ENCODE results near the gene COL18A1.
"Not testable (repeated sequence)": the region's sequence is repeated elsewhere in the genome, so short reads cannot be mapped to it uniquely, and the experiment has no call there.

COL18A1 gene

GRCh38 chr21:45404730-45405270 lies at the start of gene COL18A1:
Gene COL18A1 (plus strand): TSS chr21:45405165. CDS start chr21:45405231, 66 bp downstream.
- peak; percentile 16 to 54 for DNase-seq (ENCODE audit: low read depth in 2 of 2)

DNA sequence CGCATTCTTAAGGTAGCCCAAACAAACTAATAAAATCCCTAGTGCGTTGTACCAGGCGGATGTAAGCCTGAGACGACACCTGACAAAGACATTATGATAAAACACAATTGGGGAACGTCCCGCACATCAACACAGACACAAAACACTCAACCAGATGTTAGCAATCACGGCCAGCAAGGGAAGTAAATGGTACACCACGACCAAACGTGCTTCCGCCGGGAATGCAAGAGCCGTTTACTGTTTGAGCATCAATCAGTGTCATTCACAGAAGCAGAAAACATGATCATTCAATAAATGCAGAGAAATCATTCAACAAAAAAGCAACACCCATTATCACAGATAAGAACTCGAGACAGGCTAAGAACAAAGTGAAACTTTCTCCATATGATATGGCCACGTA lies 49.4 kb upstream of the COL18A1 start:
- no peak for DNase-seq (ENCODE audit: low read depth in 2 of 2)

- no peak for DNase-seq (ENCODE audit: low read depth in 2 of 2)
Measured at GRCh38 chr21:45356251-45356650, 48.7 kb upstream of the COL18A1 start.

DNA sequence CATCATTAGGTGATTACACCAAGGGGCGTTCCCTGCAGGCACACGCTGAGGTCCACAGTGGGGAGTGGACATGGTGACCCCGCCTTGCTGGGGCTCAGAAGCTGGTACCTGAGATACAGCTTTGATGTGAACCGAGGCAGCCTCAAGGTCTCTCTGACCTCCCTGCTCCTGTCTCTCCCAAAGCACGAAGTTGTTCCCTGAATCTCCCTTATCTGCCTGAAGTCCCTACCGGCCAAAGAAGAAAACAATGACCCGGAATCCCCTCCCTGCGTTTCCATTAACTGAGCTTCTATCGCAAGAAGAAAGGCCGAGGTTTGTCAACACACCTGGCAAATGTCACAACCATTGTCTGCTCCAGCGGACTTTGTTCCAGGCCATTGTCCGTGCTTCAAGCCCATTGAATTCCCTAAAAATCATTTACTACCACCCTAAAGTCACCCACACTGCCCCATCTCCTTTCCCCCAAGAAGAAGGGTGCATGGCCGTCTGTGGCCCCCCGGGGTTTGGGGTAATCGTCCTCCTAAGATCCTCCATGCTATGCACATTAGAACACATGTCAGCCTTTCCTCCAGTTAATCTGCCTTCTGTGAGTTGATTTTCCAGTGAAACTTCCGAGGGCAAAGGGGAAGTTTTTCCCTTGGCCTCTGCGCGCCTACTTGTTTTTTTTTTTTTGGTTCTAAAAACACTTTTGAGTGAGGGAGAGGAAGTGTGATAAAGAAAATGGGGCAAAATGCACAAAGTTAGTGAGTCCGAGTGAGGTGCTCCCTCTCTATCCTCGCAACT lies 48.1 kb upstream of the COL18A1 start:
- DNase-seq (ENCODE audit: low read depth in 2 of 2), result no peak

DNA sequence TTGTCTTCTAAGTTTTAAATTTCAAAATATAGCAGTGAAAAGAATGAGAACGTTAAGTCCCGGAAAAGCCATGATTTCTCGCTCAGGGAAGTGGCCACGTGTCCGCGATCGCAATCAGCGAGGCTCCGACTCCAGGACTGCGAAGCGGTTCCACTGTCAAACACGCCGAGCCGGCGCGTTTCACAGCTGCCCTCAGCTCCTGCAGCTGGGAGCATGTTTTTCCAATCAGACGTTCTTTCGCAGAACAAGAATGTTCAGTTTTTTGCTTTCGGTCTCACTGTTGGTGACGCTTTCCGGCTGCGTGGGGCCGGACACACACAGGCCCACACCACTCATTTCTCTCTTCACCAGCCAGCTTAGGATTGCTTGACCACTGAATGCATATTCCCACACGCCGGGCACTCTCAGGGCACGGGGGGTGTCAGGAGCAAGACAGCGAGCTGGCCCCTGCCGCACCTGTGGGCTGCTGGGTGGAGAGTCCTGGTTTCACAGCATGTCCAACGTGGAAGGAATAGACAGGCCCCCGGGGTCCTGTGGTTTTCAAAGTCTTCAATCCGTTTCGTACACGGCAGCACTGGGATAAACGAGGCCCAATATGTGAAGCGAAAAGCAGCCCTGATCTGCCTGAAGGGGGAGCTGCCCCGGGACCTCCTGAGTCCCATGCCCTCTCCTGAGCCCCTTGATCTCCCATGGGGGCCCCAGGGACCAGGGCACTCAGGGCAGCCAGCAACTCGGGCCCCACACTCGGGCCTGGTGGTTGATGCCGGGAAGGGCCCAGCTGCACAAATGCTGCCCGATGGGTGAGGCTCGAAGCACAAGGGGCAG lies 47.3 kb upstream of the COL18A1 start:
- no peak for DNase-seq (ENCODE audit: low read depth in 2 of 2)

GRCh38 chr21:45358261-45358670 lies 46.7 kb upstream of the COL18A1 start:
- no peak for DNase-seq (ENCODE audit: low read depth in 2 of 2)

DNA sequence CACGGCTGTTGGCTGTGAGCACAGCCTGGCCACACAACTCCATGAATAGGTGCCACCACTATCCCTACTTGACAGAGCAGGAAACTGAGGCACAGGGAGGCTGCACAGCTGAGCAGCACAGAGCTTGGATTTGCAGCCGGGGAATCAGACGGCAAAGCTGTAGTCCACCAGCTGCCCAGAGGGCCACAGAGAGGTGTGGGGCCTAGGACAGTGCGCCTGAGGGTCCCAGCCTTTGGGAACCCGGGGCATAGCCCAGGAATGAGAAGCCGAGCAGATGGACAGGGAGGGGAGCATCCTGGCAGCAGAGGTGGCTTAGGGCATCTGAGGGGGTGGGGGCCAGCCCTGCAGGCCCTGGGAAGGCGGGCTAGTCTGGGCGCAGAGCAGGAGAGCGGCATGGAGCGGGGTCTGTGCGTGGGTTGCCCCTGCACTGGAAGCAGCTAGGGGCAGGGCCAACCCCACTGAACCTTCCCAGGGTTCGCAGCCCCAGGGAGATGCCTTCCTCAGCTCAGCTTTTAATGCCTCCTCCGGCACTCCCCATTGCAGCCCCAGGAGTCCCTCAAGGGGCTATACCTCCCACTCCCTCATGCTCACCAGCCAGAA lies 46.2 kb upstream of the COL18A1 start:
- no peak for DNase-seq (ENCODE audit: low read depth in 2 of 2)

- no peak for DNase-seq (ENCODE audit: low read depth in 2 of 2)
Measured at GRCh38 chr21:45359451-45360217, 45.3 kb upstream of the COL18A1 start.

- DNase-seq (ENCODE audit: low read depth in 2 of 2), result no peak
Measured at GRCh38 chr21:45361033-45361997, 43.6 kb upstream of the COL18A1 start.

- no peak for DNase-seq (ENCODE audit: low read depth in 2 of 2)
Measured at GRCh38 chr21:45362077-45362747, 42.8 kb upstream of the COL18A1 start.

- no peak for DNase-seq (ENCODE audit: low read depth in 2 of 2)
Measured at GRCh38 chr21:45362748-45363145, 42.2 kb upstream of the COL18A1 start.

- not testable (repeated sequence) for DNase-seq (ENCODE audit: low read depth in 2 of 2)
Measured at GRCh38 chr21:45363272-45363671, 41.7 kb upstream of the COL18A1 start.

- DNase-seq (ENCODE audit: low read depth in 2 of 2), result peak in 1 of 2 donors; percentile 25
Measured at GRCh38 chr21:45363921-45364467, 41.0 kb upstream of the COL18A1 start.

- no peak for DNase-seq (ENCODE audit: low read depth in 2 of 2)
Measured at GRCh38 chr21:45364468-45365185, 40.3 kb upstream of the COL18A1 start.

GRCh38 chr21:45365186-45365607 lies 39.8 kb upstream of the COL18A1 start:
- DNase-seq (ENCODE audit: low read depth in 2 of 2), result no peak

DNA sequence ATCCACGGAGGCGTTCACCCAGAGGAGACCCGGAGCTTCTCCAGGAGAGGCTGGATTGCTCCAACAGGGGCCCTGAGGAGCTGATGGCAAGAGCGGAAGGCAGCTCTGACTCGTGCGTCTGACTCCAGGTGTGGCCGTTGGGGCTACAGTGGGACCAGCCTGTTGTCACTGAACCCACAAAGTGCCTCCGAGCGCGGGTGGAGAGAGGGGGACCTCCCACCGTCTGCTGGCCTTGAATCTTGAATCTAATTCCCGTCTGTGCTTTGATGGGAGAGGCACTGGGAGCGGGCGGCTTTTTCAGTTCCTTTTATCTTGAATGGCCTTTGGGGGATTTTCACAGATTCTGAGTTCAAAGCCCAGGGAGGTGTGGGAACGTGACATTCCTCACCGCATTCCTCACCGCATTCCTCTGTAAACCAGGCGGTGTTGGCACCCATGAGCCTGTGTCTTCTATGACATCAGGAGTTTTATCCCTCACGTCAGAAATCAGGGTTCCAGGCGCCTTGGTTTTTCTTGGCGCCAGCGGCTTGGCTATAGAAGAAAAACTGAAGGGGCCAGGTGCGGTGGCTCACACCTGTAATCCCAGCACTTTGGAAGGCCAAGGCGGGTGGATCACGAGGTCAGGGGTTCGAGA lies 39.2 kb upstream of the COL18A1 start:
- no peak for DNase-seq (ENCODE audit: low read depth in 2 of 2)

DNA sequence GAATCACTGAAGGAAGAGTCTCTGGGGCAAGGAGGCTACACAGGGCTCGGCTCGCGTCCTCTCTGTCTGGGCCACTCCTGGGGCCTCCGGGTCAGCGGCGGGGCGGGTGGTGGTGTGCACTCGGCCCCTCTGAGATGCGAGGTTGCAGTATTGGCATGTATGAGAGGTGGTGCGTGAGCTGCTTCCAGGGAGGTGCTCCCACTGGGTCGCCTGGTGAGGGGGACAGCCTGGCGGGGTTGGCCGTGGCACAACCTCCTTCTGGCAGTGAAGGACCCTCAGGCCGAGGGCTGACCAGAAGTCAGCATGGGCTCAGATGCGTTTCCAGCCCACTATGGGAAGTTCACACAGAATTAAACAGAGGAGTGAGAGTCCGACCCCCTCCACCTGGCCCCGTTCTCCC lies 38.5 kb upstream of the COL18A1 start:
- no peak for DNase-seq (ENCODE audit: low read depth in 2 of 2)

DNA sequence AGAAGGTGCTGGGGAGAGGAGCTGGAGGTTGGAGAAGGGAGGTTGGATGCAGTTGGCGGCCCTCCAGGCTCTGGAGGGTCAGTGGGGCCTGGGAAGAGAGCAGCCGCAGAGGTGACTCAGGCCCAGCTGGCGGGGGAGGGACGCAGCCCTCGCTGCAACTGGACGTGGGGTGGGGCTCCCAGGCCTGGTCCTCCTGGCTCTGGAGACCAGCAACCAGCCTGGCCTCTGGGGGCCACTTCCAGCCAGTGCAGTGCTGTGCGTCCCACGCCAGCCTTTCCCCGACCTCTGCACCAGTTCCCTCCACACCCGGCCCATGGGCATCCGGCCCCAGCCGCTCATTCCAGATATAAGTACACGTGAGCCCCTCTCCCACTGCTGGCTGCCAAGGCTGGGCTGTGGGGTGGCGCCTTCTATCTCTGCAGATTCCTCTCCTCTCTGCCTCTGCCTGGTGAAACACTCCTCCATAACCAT lies 38.0 kb upstream of the COL18A1 start:
- DNase-seq (ENCODE audit: low read depth in 2 of 2), result no peak
